Endothelial cell (in vitro differentiated cells): ENCODE data around the gene SRRM3. TPM values are rescaled to one million over a fixed set of nuclear protein-coding genes. Genes with fewer than 3 reads are reported as not detected.

ENCODE experiments used
- DNase-seq: peaks from one replicate; pipeline ENCODE4 v3.0.0; 2021; ENCODE audit warnings: low spot score
- H3K27ac Mint-ChIP-seq: one replicate; pipeline ENCODE4 v1.8.0; 2021; ENCODE audit warnings: mixed read lengths, inconsistent platforms; ENCODE audit not compliant: unreplicated experiment
- H3K27me3 Mint-ChIP-seq: one replicate; pipeline ENCODE4 v1.8.0; 2021; ENCODE audit warnings: mild to moderate bottlenecking, moderate library complexity, mixed read lengths, inconsistent platforms; ENCODE audit not compliant: unreplicated experiment
- H3K36me3 Mint-ChIP-seq: one replicate; pipeline ENCODE4 v1.8.0; 2021; ENCODE audit warnings: mild to moderate bottlenecking, low read depth, mixed read lengths, inconsistent platforms; ENCODE audit not compliant: unreplicated experiment
- H3K4me1 Mint-ChIP-seq: one replicate; pipeline ENCODE4 v1.8.0; 2021; ENCODE audit warnings: mild to moderate bottlenecking, mixed read lengths, inconsistent platforms; ENCODE audit not compliant: unreplicated experiment
- H3K4me3 Mint-ChIP-seq: one replicate; pipeline ENCODE4 v1.8.0; 2021; ENCODE audit warnings: mild to moderate bottlenecking, mixed read lengths, inconsistent platforms; ENCODE audit not compliant: unreplicated experiment
- H3K9me3 Mint-ChIP-seq: one replicate; pipeline ENCODE4 v1.8.0; 2021; ENCODE audit warnings: mixed read lengths, inconsistent platforms; ENCODE audit not compliant: unreplicated experiment
- CTCF ChIP-seq: fragments of 200-600 bp; sonication (generic); IDR thresholded peaks from one replicate; pipeline ENCODE4 v1.5.0; 2021; ENCODE audit warnings: antibody characterized with exemption; ENCODE audit not compliant: unreplicated experiment
- total RNA-seq: library from RNA; stranded (reverse); fragmentation: NEBNext Ultra II Directional; extraction: Animal tissue kit (Norgen Biotek cat#: 25700); gene quantifications from one replicate; pipeline ENCODE4 v1.2.1, GENCODE V29; 2021; ENCODE audit not compliant: unreplicated experiment

The SRRM3 gene
- total RNA-seq, 1 donor from 2014 or later = 27.1 TPM

GRCh38 chr7:76318488-76319353 lies 117.0 kb downstream of the SRRM3 start:
- Mint-ChIP-seq H3K4me1 (peaks cover 17% of the 10 kb centered on the region), H3K27me3 (peaks cover under 1% of the 10 kb centered on the region), H3K27ac (peak overlapping the region; percentile 89), H3K4me3 (peak overlapping the region; percentile 89), H3K36me3 (peaks cover 6% of the 10 kb centered on the region), H3K9me3 (no peaks in the 10 kb centered on the region)
- no peak for TF ChIP-seq CTCF
- peak; percentile 48 for DNase-seq

GRCh38 chr7:76325092-76325491 lies 123.4 kb downstream of the SRRM3 start:
- no peak overlapping the region for H3K27ac Mint-ChIP-seq
- H3K9me3 Mint-ChIP-seq = no peaks in the 10 kb centered on the region
- no peak for TF ChIP-seq CTCF
- H3K4me3 Mint-ChIP-seq = no peak overlapping the region
- H3K4me1 Mint-ChIP-seq = peaks cover 14% of the 10 kb centered on the region
- peaks cover 7% of the 10 kb centered on the region for H3K27me3 Mint-ChIP-seq
- H3K36me3 Mint-ChIP-seq = peaks cover 31% of the 10 kb centered on the region
- no peak for DNase-seq

GRCh38 chr7:76325811-76326210 lies 124.1 kb downstream of the SRRM3 start:
- Mint-ChIP-seq H3K36me3 (peaks cover 36% of the 10 kb centered on the region), H3K27me3 (peaks cover 7% of the 10 kb centered on the region), H3K4me1 (peaks cover 20% of the 10 kb centered on the region), H3K4me3 (no peak overlapping the region), H3K9me3 (no peaks in the 10 kb centered on the region), H3K27ac (no peak overlapping the region)
- no peak for DNase-seq
- no peak for TF ChIP-seq CTCF

GRCh38 chr7:76326646-76327233 lies 125.0 kb downstream of the SRRM3 start:
- Mint-ChIP-seq H3K27ac (peak overlapping the region; percentile 16), H3K4me3 (peak overlapping the region; percentile 79), H3K36me3 (peaks cover 36% of the 10 kb centered on the region), H3K27me3 (peaks cover 7% of the 10 kb centered on the region), H3K4me1 (peaks cover 25% of the 10 kb centered on the region), H3K9me3 (no peaks in the 10 kb centered on the region)
- no peak for TF ChIP-seq CTCF
- DNase-seq = no peak

- DNase-seq = no peak
- TF ChIP-seq CTCF = no peak
- Mint-ChIP-seq H3K9me3 (no peaks in the 10 kb centered on the region), H3K36me3 (peaks cover 36% of the 10 kb centered on the region), H3K27me3 (peaks cover 7% of the 10 kb centered on the region), H3K27ac (no peak overlapping the region), H3K4me1 (peaks cover 34% of the 10 kb centered on the region), H3K4me3 (no peak overlapping the region)
Observed at GRCh38 chr7:76327610-76328009, 125.9 kb downstream of the SRRM3 start.
